ENCODE results near the gene NELFCD. TPM values are rescaled to one million over a fixed set of nuclear protein-coding genes. Genes with fewer than 3 reads are reported as not detected.

Gene NELFCD
- total and polyA plus RNA-seq, 2 donors (not counting 1 experiment from before 2014, with no cell fraction given) = 80.2 to 107 TPM

- peaks cover 14 to 22% of the 10 kb centered on the region in 2 donors for H3K4me1 ChIP-seq (ENCODE audit: control insufficient read depth in 2 of 2, insufficient read depth in 2 of 2, low read length in 2 of 2)
- peaks cover 0 to 81% of the 10 kb centered on the region in 2 experiments for H3K36me3 ChIP-seq (replicated peaks in 1 of 2; ENCODE audit: control extremely low read depth in 1 of 2, control insufficient read depth in 1 of 2, extremely low read depth in 1 of 2, insufficient read depth in 2 of 2, low read length in 1 of 2)
- Mint-ChIP-seq H3K27me3 (no peaks in the 10 kb centered on the region), H3K4me3 (no peak overlapping the region), H3K9me3 (ENCODE audit: insufficient read depth) (no peaks in the 10 kb centered on the region), H3K4me1 (peaks cover 48% of the 10 kb centered on the region), H3K27ac (no peak overlapping the region)
- no peak overlapping the region for H3K4me2 ChIP-seq (replicated peaks; ENCODE audit: low read depth, low read length, poor library complexity, severe bottlenecking)
- H4K20me1 ChIP-seq (ENCODE audit: control insufficient read depth, insufficient read depth, low read length, poor library complexity, severe bottlenecking) = peaks cover 61% of the 10 kb centered on the region
- no peak for DNase-seq
- 100% methylated on average over 3 of the region's 4 CpGs for WGBS (ENCODE audit: insufficient coverage)
- H3K27ac ChIP-seq (ENCODE audit: low read length in 2 of 2) = no peak overlapping the region
- no peak overlapping the region for H2AFZ ChIP-seq (ENCODE audit: insufficient read depth, low read depth, low read length, poor library complexity, severe bottlenecking)
- no peaks in the 10 kb centered on the region for H3K27me3 ChIP-seq (replicated peaks in 1 of 4; ENCODE audit: control extremely low read depth in 1 of 4, control insufficient read depth in 3 of 4, insufficient read depth in 4 of 4, low read length in 3 of 4)
- no peak overlapping the region for H3K9ac ChIP-seq (ENCODE audit: low read length)
- no peak overlapping the region for H3K4me3 ChIP-seq (ENCODE audit: control extremely low read depth in 1 of 5, extremely low read depth in 1 of 5, insufficient read depth in 1 of 5, low read depth in 2 of 5, low read length in 4 of 5)
- ChIA-PET POLR2A (no interaction called here), CTCF (no interaction called here)
- no peak for ATAC-seq (ENCODE audit: low read depth)
- H3K9me3 ChIP-seq (ENCODE audit: control extremely low read depth in 1 of 3, control insufficient read depth in 2 of 3, insufficient read depth in 1 of 3, low read length in 2 of 3) = no peaks in the 10 kb centered on the region
- intact Hi-C loops (cut with micrococcal nuclease) = no loop called here
- TF ChIP-seq CTCF (IDR thresholded peaks at IDR 0.05) (no peak), EZH2 (IDR thresholded peaks at IDR 0.05; ENCODE audit: borderline replicate concordance, insufficient read depth, low read depth, low read length, poor library complexity, severe bottlenecking) (no peak)
- peaks cover 61% of the 10 kb centered on the region for H3K79me2 ChIP-seq (ENCODE audit: control insufficient read depth, insufficient read depth, low read length)
Measured at GRCh38 chr20:59025511-59025910, 44.5 kb downstream of the NELFCD start.

- Histone ChIP-seq H3K4me3 (ENCODE audit: control extremely low read depth in 1 of 5, extremely low read depth in 1 of 5, insufficient read depth in 1 of 5, low read depth in 2 of 5, low read length in 4 of 5) (no peak overlapping the region), H3K79me2 (ENCODE audit: control insufficient read depth, insufficient read depth, low read length) (peaks cover 77% of the 10 kb centered on the region), H4K20me1 (ENCODE audit: control insufficient read depth, insufficient read depth, low read length, poor library complexity, severe bottlenecking) (peaks cover 72% of the 10 kb centered on the region), H3K27me3 (replicated peaks in 1 of 4; ENCODE audit: control extremely low read depth in 1 of 4, control insufficient read depth in 3 of 4, insufficient read depth in 4 of 4, low read length in 3 of 4) (no peaks in the 10 kb centered on the region), H3K36me3 (replicated peaks in 1 of 2; ENCODE audit: control extremely low read depth in 1 of 2, control insufficient read depth in 1 of 2, extremely low read depth in 1 of 2, insufficient read depth in 2 of 2, low read length in 1 of 2) (peaks cover 0 to 82% of the 10 kb centered on the region in 2 experiments), H2AFZ (ENCODE audit: insufficient read depth, low read depth, low read length, poor library complexity, severe bottlenecking) (no peak overlapping the region), H3K27ac (ENCODE audit: low read length in 2 of 2) (no peak overlapping the region), H3K9me3 (ENCODE audit: control extremely low read depth in 1 of 3, control insufficient read depth in 2 of 3, insufficient read depth in 1 of 3, low read length in 2 of 3) (no peaks in the 10 kb centered on the region), H3K9ac (ENCODE audit: low read length) (no peak overlapping the region), H3K4me2 (replicated peaks; ENCODE audit: low read depth, low read length, poor library complexity, severe bottlenecking) (no peak overlapping the region), H3K4me1 (ENCODE audit: control insufficient read depth in 2 of 2, insufficient read depth in 2 of 2, low read length in 2 of 2) (peaks cover 23 to 34% of the 10 kb centered on the region in 2 donors)
- CTCF ChIA-PET = no interaction called here
- Mint-ChIP-seq H3K9me3 (ENCODE audit: insufficient read depth) (no peaks in the 10 kb centered on the region), H3K4me3 (no peak overlapping the region), H3K4me1 (peaks cover 56% of the 10 kb centered on the region), H3K27ac (no peak overlapping the region), H3K27me3 (no peaks in the 10 kb centered on the region)
- no peak for TF ChIP-seq EZH2 (IDR thresholded peaks at IDR 0.05; ENCODE audit: borderline replicate concordance, insufficient read depth, low read depth, low read length, poor library complexity, severe bottlenecking)
- no peak for TF ChIP-seq CTCF (IDR thresholded peaks at IDR 0.05)
- 100% methylated on average over 4 of the region's 5 CpGs for WGBS (ENCODE audit: insufficient coverage)
- ATAC-seq (ENCODE audit: low read depth) (no peak), DNase-seq (no peak)
- intact Hi-C loops (cut with micrococcal nuclease) = no loop called here
- POLR2A ChIA-PET = interaction anchor here (0.6 kb wide), 1 partner anchor 375 kb away, joined by 3 read pairs; no protein-coding TSS in a partner anchor
Measured at GRCh38 chr20:59026904-59027740, 46.1 kb downstream of the NELFCD start.
